Stimulated activated naive CD8-positive, alpha-beta T cell treated with anti-CD3 and anti-CD28 coated beads, Interleukin-15, Interleukin-2, amounts not matched to agents 100 U/mL and 50 U/mL, for 24 hours (primary cell): Measurements from ENCODE around the gene PLPP6.

Source experiments
- ATAC-seq: fragments of 150-1000 bp; cut with Tn5 transposase; one replicate; pipeline ENCODE4 v1.10.0; 2021
- DNase-seq: peaks from one replicate; pipeline ENCODE4 v3.0.0; 2021

PLPP6 gene

GRCh38 chr9:4700091-4700490 lies 38.0 kb downstream of the PLPP6 start:
- DNase-seq (no peak), ATAC-seq (no peak)

- ATAC-seq (no peak), DNase-seq (no peak)
These were observed 38.8 kb downstream of the PLPP6 start for GRCh38 chr9:4700932-4701331.

GRCh38 chr9:4701526-4701925 lies 39.4 kb downstream of the PLPP6 start:
- ATAC-seq (no peak), DNase-seq (no peak)

GRCh38 chr9:4704129-4704528 lies 42.0 kb downstream of the PLPP6 start:
- ATAC-seq (peak; percentile 57), DNase-seq (no peak)

- DNase-seq: no peak
- no peak for ATAC-seq
These were observed 43.9 kb downstream of the PLPP6 start for GRCh38 chr9:4706021-4706420.

GRCh38 chr9:4706971-4707622 lies 45.0 kb downstream of the PLPP6 start:
- no peak for DNase-seq

GRCh38 chr9:4709380-4709779 lies 47.3 kb downstream of the PLPP6 start:
- DNase-seq (no peak), ATAC-seq (no peak)

More at GRCh38 chr9:4706971-4707622, 45.0 kb downstream of the PLPP6 start:
- ATAC-seq: no peak

- DNase-seq (no peak), ATAC-seq (peak; percentile 32)
These were observed 51.8 kb downstream of the PLPP6 start for GRCh38 chr9:4713849-4714248.

GRCh38 chr9:4714266-4715016 lies 52.3 kb downstream of the PLPP6 start:
- ATAC-seq (no peak), DNase-seq (no peak)
